ENCODE data around the gene MXI1. TPM values are rescaled to one million over a fixed set of nuclear protein-coding genes. Genes with fewer than 3 reads are reported as not detected.

The MXI1 gene
- total RNA-seq, 1 experiment from 2014 or later, result 25.8 TPM

- Histone ChIP-seq H3K9me3 (ENCODE audit: insufficient read depth, low read depth) (no peaks in the 10 kb centered on the region), H3F3A (ENCODE audit: insufficient read depth, low read depth) (0 out of 2 replicates have a peak, but pooled peaks cover 4% of the 10 kb centered on the region), H3K27ac (no peak overlapping the region), H3K36me3 (ENCODE audit: low read depth) (peaks cover 52% of the 10 kb centered on the region), H3K4me1 (replicated peaks; ENCODE audit: insufficient read depth) (peaks cover 16% of the 10 kb centered on the region), H4K20me1 (ENCODE audit: insufficient read depth) (peaks cover 16% of the 10 kb centered on the region), H3K4me2 (no peak overlapping the region), H3K79me2 (ENCODE audit: low read depth) (peaks cover 47% of the 10 kb centered on the region), H3K4me3 (no peak overlapping the region), H3K9me2 (ENCODE audit: insufficient read depth) (no peaks in the 10 kb centered on the region), H2AFZ (no peak overlapping the region), H3K27me3 (ENCODE audit: insufficient read depth, low read depth) (no peaks in the 10 kb centered on the region)
- intact Hi-C loops (cut with micrococcal nuclease; ENCODE audit: unreplicated experiment), result loop anchor here (5.0 to 10.0 kb wide), 2 partner anchors 93 to 444 kb away; partner anchors contain the start of gene MXI1
- ChIA-PET POLR2A (ENCODE audit: unreplicated experiment) (no interaction called here), CTCF (no interaction called here)
- TF ChIP-seq EZH2 (IDR thresholded peaks at IDR 0.05; ENCODE audit: low read depth), result no peak
- TF ChIP-seq CTCF (conservative IDR thresholded peaks at IDR 0.05), result no peak
- BruUV-seq (replicated peaks), result no TSS peak
- no peak for DNase-seq
These were observed 93.1 kb downstream of the MXI1 start for GRCh38 chr10:110300486-110300986.

- H3K79me2 ChIP-seq (ENCODE audit: low read depth), result peaks cover 47% of the 10 kb centered on the region
- CTCF ChIA-PET, result interaction anchor here (0.7 kb wide), 1 partner anchor 25 kb away, joined by 3 read pairs; no protein-coding TSS in a partner anchor
- H3K9me3 ChIP-seq (ENCODE audit: insufficient read depth, low read depth), result no peaks in the 10 kb centered on the region
- H3K27ac ChIP-seq, result peak overlapping the region; percentile 89; the same call in 1 of the 2 replicates
- H3K4me3 ChIP-seq, result peak overlapping the region; percentile 69
- no peaks in the 10 kb centered on the region for H3K27me3 ChIP-seq (ENCODE audit: insufficient read depth, low read depth)
- peaks cover 16% of the 10 kb centered on the region for H4K20me1 ChIP-seq (ENCODE audit: insufficient read depth)
- H3K9me2 ChIP-seq (ENCODE audit: insufficient read depth), result no peaks in the 10 kb centered on the region
- H3F3A ChIP-seq (ENCODE audit: insufficient read depth, low read depth), result peaks cover 11% of the 10 kb centered on the region; the same call in 1 of the 2 replicates
- H3K4me2 ChIP-seq, result peak overlapping the region; percentile 98
- peaks cover 38% of the 10 kb centered on the region for H3K4me1 ChIP-seq (replicated peaks; ENCODE audit: insufficient read depth)
- BruUV-seq (replicated peaks), result no TSS peak
- no peak for TF ChIP-seq EZH2 (IDR thresholded peaks at IDR 0.05; ENCODE audit: low read depth)
- TF ChIP-seq CTCF (conservative IDR thresholded peaks at IDR 0.05), result no peak
- H3K36me3 ChIP-seq (ENCODE audit: low read depth), result peaks cover 32% of the 10 kb centered on the region
- intact Hi-C loops (cut with micrococcal nuclease; ENCODE audit: unreplicated experiment), result loop anchor here (5.0 to 10.0 kb wide), 2 partner anchors 96 to 441 kb away; partner anchors contain the start of gene MXI1
- no peak for DNase-seq
- H2AFZ ChIP-seq, result no peak overlapping the region; the same call in 1 of the 2 replicates
- POLR2A ChIA-PET (ENCODE audit: unreplicated experiment), result no interaction called here
These were observed 96.3 kb downstream of the MXI1 start for GRCh38 chr10:110303681-110304080.

- BruUV-seq (replicated peaks), result TSS peak; percentile 45
- Histone ChIP-seq H4K20me1 (ENCODE audit: insufficient read depth) (peaks cover 16% of the 10 kb centered on the region; the same call in 1 of the 2 replicates), H3K4me2 (peak overlapping the region; percentile 98), H3K9me3 (ENCODE audit: insufficient read depth, low read depth) (no peaks in the 10 kb centered on the region), H3K9me2 (ENCODE audit: insufficient read depth) (no peaks in the 10 kb centered on the region), H3K27ac (peak overlapping the region; percentile 89), H3K4me1 (replicated peaks; ENCODE audit: insufficient read depth) (peaks cover 38% of the 10 kb centered on the region), H3K79me2 (ENCODE audit: low read depth) (peaks cover 47% of the 10 kb centered on the region), H3K27me3 (ENCODE audit: insufficient read depth, low read depth) (no peaks in the 10 kb centered on the region), H2AFZ (peak overlapping the region; percentile 79), H3K4me3 (peak overlapping the region; percentile 69), H3F3A (ENCODE audit: insufficient read depth, low read depth) (peaks cover 11% of the 10 kb centered on the region; the same call in 1 of the 2 replicates), H3K36me3 (ENCODE audit: low read depth) (peaks cover 25% of the 10 kb centered on the region)
- TF ChIP-seq CTCF (conservative IDR thresholded peaks at IDR 0.05) (no peak), EZH2 (IDR thresholded peaks at IDR 0.05; ENCODE audit: low read depth) (no peak)
- intact Hi-C loops (cut with micrococcal nuclease; ENCODE audit: unreplicated experiment), result loop anchor here (5.0 to 10.0 kb wide), 2 partner anchors 97 to 440 kb away; partner anchors contain the start of gene MXI1
- POLR2A ChIA-PET (ENCODE audit: unreplicated experiment), result interaction anchor here (0.6 kb wide), 2 partner anchors 94 to 253 kb away, joined by 4 to 5 read pairs; no protein-coding TSS in a partner anchor
- CTCF ChIA-PET, result interaction anchor here (0.7 kb wide), 3 partner anchors 26 to 902 kb away, joined by 3 to 8 read pairs (median 3); no protein-coding TSS in a partner anchor
- DNase-seq, result no peak
These were observed 97.0 kb downstream of the MXI1 start for GRCh38 chr10:110304394-110304779.

Measured in PC-9 (cell line).